ENCODE results near the gene DNAJB9.

DNA sequence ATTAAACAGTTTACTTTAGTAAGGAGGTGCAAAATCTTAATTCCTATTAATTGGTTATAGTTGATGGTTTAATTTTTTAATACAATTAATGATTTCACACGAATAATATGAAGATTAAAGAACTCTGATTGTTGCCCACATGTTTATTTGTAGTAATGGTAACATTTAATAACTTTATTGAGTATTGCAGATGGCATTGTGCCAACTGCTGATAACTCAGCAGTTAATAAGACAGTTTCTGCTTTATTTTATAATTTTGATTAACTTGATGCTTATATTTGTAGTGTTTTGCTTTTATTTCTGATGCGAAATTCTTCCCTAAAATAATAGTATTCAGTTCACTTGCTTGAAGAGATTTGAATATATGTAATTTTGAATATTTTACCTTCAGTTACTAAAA lies 2.8 kb downstream of the DNAJB9 start:
- TF ChIP-seq, protein P1, sequence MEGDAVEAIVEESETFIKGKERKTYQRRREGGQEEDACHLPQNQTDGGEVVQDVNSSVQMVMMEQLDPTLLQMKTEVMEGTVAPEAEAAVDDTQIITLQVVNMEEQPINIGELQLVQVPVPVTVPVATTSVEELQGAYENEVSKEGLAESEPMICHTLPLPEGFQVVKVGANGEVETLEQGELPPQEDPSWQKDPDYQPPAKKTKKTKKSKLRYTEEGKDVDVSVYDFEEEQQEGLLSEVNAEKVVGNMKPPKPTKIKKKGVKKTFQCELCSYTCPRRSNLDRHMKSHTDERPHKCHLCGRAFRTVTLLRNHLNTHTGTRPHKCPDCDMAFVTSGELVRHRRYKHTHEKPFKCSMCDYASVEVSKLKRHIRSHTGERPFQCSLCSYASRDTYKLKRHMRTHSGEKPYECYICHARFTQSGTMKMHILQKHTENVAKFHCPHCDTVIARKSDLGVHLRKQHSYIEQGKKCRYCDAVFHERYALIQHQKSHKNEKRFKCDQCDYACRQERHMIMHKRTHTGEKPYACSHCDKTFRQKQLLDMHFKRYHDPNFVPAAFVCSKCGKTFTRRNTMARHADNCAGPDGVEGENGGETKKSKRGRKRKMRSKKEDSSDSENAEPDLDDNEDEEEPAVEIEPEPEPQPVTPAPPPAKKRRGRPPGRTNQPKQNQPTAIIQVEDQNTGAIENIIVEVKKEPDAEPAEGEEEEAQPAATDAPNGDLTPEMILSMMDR (conservative IDR thresholded peaks at IDR 0.05): no peak
- TF ChIP-seq ZFX (IDR thresholded peaks at IDR 0.05): no peak

Data from C4-2B (cell line).